GF-D8 (cell line): ENCODE data around the gene CMIP.

Experiments
- DNase-seq: peaks from one replicate; lab custom pipeline; 2025; lab: John Stamatoyannopoulos, UW

Gene CMIP

DNA sequence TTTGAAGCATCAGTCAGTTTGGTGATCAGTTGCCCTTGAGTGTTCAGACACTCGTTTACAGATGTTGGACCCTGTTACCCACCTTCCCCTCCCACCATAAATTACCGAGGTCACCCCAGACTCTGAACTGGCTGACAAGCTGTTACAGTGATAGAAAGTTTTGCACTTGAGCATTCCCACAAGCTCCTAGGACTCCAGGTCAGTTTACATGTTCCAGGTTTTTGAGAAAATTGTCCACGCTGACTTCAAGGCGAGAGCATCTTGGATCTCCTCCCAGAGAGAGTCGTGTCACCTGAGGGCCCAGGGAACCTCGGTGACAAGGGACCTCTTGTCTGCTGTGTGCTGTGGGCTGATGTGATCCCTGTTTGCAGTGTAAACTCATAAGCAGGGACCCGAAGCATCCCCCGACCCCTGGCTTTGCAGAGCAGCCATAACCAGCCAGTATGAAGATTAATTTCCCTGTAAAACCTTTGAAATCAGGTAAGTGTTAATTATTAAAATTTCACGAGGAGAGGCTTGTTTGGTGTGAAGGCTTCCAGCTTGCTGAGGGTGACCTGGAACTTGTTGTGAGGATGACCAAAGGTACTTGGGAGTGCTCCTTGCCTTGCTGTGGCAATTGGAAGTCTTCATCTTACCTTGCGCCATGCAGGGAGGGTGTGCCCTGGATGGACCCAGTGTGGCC, 91.2 kb downstream of the CMIP start:
- no peak for DNase-seq

DNA sequence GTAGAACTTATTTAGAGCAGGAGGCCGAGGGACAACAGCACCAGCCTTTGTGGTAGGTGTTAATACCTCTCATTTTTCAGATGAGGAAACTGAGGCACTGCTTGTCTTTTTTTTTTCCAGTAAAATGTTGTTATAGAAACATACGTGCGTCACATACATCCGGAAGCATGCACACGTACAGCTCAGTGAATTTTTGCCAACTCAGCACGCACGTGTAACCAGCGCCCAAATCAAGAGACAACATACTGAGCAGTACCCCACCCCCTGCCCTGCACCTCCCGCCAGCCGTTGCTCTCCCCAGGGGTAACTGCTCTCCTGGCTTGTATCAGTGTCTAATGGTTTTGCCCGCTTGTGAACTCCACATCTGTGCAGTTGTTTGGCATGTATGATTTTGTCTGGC, 92.0 kb downstream of the CMIP start:
- DNase-seq: no peak

DNA sequence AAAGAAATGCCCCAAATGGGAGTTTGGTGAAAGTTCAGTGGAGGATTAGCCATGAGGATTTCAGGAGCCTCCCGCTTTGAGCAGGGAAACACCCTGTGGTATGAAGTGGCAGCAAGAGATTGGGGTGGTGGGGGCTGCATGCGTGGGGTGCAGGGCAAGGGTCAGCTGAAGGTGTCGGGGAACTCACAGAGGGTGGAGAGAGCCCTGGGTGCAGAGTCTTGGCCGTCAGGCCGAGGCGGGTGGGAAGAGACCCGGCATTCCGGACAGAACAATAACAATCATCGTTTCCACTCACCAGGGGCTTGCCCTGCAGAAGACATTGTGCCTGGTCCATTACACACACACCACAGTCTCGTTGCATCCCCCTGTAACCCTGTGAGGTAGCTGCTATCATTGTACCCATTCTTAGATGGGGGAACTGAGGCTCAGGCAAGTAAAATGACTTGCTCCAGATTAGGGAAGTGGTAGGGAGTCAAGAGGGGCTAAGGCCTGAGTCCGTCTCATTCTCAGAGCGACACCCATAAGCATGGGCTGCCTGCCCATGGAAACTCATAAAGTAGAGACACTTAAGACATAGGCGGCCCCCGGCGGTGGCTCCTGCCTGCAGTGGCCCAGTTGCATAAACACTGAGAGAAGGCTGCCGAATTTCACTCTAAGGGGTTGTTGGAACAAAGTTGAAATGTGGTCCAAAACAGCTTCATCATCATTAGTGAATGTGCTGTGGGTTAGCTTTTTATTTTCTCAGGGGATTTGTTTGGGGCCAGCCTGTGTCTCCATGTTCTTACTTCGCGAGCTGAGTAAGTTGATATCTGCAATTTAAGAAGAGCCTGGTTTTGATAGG, 93.3 kb downstream of the CMIP start:
- DNase-seq: no peak

DNA sequence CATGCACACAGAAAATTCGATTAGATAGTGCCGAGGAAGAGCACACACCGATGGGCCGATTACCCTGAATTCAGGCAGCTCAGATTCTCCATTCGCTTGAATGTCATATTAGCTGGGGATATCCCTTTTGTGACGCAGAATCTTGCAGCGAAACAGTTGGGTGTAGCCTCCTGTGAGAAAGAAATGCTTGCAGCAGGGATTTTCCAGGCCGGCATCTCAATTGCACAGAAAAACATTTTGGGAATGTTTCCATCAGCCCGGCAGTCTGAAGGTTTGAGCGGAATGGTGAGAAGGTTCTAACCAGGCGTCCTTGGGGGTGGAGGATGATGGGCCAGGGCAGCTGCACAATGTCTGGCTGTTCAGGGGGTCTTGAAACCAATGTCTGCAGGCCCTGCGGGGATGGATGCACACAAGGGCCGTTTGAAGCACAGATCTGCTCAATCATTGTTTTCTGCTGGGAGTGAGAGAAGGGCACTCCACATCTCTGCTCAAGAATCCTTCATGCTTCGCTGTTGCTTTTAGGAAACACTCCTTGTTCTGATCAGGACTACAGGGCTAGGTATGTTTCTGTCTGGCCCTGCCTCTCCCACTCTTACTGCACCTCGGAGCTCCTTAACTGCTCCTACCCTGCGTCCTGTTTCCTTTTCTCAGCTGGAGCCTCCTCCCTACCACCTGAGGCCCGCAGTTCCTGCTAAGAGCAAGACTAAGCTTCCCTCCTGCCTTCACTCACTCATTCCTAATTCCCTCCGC, 94.6 kb downstream of the CMIP start:
- no peak for DNase-seq

DNA sequence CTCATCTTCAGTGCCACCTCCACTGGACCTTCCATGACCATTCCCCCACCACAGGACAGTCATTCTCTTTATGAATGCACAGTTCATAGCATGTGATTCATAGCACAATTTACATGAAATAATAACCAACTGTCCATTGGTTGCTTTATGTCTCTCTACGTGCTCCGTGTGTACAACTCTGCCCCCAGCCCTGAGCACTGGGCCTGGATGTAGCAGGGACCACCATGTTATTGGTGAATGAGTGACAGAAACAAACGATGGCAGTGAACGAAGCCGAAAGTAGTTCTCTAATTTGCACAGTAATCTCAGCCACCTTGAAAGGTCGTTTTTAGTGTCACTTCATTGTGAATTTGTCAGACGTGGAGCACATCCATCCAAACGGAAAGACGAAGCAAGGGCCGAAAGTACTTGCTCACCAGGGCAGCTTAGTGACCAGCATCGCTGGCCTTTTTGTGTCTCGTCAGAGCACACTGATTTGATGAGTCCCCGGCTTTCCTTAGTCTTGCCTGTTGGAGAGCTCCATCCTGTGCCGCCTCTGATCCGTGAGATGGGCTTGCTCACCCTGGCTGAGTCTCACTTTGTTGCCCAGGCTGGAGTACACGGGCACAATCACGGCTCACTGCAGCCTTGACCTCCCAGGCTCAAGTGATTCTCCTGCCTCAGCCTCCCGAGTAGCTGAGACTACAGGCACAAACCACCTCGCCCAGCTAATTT, 95.3 kb downstream of the CMIP start:
- no peak for DNase-seq

DNA sequence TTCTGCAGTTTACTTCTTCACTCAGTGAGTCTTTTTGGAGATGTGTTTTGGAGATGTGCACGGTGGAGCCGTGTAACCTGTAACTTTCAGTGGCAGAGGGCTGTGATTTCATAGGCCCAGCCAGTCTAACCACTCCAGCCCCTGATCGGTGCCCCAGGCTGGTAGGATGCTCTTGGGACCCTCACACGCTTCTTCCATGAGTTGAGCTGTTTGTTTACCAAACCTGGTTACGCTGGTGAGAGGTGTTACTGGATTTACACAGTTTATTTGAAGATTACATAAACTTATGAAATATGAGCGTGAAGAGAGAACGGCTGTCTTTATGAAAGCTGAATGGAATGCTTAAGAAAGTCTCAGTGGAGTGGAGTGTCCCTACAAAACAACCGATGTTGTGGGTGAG, 96.7 kb downstream of the CMIP start:
- no peak for DNase-seq

DNA sequence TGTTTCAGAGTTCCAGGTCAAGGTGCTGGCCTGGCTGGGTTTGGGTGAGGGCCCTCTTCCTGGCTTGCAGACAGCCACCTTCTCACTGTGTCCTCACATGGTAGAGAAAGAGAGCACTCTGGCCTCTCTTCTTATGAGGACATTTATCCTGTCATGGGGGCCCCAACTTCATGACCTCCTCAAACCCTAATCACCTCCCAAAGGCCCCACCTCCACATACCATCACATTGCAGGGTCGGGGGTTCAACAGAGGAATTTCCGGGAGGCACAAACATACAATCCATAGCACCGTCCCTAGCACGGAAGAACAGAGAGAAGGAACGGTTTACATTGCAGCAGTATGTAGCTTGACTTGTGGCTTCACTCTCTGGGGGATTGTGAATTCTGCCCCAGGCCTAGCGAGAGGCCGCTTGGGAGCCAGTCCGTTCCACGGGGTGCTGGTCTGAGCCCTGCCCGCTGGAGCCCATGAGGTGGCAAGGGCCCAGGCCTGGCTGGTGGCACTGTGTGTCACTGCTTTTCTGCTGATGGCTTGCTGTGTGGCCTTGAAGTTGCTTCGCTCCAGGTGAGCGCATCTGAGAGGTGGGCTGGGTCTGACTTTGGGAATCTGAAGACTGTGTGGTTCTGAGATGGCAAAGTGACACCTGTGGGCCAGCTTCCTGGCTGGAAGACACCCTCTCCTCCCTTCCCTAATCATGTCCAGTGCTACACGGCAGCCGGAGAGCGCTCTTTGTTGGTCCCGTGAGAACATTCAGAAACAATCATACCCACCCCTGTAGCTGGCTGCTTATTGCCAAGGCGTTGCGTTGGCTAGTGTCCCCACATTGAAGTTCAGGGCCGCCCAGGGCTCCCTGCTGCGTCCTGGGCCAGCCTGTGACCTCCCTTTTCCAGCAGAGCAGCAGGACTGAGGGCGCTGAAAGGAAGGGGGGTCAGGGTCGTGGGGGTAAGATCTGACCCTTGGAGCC, 98.3 kb downstream of the CMIP start:
- DNase-seq: no peak

DNA sequence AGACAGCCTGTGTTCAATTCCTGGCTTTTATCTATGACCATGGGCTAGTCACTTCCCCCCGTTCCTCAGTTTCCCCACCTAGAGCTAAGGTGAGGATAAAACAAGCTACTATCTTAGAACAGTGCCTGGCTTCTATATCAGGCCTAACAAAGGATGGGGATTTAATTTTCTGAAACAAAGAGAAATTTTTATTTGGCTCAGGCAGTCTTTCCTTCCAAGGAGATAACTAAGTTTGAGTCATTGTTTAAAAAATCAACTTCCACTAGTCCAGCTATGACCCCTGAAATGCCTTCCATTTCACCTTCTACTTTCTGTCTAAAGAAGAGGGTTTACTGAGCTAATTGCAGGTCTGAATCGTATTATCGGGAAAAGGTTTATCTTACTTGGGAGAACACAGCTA, 99.0 kb downstream of the CMIP start:
- DNase-seq: no peak

DNA sequence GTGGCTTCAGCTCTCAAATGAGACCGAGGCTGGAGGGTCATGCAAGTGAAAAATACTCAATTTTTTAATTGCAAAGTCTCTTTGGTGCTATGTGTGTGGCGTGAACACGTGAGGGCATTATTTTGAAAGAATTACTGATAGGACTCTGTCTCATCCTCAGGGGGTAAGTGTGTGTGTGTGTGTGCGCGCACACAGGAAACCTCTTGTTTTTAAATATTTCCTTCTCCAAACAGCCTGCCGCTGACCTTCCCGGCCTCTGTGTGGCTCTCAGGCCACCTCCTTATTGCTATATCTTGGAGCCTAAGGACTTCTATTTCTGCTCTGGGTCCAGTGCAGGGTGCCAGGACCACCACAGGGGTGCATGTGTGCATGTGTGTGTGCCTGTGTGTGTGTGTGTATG, 99.7 kb downstream of the CMIP start:
- peak; percentile 78 for DNase-seq

DNA sequence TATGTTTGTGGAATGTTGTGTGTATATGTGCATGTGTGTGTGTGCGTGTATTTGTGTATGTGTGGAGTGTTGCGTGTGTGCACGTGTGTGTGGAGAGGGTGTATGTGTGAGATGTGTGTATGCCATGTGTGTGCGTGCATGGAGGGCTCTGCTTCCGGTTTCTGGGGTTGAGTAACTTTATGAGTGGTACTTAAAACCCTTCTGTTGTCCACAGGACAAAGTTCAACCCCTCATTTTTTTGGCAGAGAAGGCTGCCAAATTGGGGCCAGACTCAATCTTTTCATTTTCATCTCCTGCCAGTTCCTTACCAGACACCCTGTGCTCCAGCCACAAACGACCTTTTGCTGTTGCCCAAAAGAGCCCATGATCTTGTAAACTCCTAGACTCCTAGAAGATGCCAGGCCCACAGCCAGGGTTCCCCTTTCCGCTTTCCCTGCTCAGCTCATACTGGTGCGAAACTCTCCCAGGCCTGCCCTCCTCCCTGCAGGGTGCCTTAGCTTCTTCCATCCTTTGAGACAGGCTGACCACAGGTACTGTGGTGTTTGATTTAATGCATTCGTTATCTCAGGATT, 100.2 kb downstream of the CMIP start:
- peak; percentile 71 for DNase-seq

DNA sequence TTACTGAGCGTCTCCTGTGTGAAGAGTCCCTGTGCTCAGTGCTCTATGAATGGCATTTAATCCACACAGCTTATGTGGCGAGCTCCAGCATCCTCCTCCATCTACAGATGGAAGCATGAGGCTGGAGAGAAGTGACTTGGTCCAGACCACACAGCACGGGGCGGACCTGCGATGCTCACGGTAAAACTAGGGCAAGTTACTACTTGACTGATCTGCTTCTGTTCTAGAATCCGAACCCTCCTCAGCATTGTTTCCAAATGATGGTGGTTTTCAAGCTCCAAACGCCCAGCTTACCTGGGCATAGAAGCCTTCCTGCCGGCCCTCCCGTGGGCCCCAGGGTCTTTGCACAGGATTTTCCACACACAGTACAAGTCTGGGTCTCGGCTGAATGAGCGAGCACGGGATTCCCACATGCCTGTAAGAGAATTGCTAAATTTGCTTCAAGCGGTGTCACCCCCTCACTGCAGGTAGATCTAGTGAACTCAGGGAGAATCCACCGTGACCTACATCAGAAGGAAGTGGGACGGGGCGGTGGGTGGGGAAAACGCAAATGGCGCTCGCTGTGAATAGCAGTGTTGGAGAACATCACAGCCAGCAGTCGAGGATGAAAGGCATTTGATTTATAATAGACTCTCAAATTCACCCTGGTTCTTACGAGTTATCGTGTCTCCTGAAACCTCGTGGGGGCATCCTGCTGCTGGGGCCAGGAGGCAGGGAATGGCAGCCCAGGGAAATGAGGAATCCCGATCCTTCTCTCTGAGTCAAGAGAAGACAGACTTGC, 101.1 kb downstream of the CMIP start:
- no peak for DNase-seq

DNA sequence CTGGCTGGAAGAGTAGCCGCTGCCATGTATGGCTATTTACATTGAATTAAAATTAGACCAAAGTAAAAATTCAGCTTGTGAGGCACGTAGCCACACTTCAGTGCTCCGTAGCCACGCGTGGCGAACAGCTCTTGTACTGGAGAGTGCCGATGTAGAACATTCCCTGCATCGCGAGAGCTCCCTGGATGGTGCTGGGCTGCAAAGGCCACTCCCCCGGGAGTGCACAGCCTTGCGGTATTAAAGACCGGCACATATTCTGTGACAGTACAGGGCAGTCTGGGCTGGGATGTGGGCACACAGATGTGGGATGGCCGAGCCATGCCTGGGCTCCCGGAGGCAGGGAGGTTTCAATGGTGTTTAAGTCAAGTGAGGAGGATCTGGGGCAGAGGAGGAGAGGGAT, 102.2 kb downstream of the CMIP start:
- DNase-seq: no peak

DNA sequence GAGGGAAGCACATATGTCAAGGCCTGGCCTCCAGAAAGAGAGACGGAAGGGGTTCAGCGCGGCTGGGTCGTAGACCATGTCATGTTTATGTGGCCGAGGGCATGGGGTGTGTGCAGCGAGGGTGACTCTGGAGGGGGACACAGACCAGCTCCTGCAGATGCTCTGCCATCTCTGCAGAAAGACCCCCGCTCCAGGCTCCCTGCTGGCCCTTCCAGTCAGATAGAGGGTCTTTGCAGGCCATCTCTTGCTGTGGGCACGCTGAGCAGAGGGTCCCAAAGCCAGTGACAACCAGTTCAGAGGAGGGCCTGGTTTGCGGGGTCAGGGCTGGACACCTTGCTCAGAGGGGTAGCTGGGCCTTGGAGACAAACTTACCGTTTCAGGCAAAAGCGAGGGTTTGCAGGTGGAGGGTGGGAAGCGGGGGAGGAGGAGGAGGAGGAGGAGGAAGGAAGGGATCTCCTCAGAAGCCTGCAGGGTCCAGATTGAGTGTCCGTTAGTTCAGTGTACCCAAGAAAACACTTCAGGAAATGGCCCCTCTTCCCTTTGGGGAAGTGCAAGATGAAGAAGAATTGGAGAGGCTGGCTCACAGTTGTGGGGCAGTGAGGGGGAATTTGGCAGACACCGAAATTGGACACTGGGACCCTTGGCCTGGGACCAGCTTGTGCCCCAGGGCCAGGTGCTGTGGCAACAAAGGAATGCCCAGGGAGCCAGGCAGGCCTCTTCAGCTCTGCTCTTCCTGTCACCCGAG, 102.8 kb downstream of the CMIP start:
- DNase-seq: peak; percentile 44

DNA sequence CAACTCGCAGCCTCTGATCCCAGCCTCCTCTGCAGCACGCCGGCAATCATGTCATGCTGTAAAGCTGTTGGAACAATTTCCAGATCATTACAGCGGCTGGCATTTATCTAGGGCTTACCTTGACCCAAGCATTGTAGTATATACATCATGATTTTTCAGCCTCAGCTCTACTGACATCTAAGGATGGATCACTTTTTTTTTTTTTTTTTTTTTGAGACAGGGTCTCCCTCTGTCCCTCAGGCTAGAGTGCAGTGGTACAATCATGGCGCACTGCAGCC, 103.3 kb downstream of the CMIP start:
- DNase-seq: no peak

DNA sequence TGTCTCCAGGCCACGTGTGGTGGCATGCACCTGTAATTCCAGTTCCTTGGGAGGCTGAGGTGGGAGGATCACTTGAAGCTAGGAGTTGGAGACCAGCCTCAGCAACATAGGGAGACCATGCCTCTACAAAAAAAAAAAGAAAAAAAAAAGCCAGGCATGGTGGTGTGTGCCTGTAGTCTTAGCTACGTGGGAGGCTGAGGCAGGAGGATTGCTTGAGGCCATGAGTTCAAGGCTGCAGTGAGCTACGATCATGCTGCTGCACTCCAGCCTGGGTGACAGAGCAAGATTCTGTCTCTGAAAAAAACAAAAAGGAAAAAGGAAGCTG, 103.9 kb downstream of the CMIP start:
- no peak for DNase-seq

DNA sequence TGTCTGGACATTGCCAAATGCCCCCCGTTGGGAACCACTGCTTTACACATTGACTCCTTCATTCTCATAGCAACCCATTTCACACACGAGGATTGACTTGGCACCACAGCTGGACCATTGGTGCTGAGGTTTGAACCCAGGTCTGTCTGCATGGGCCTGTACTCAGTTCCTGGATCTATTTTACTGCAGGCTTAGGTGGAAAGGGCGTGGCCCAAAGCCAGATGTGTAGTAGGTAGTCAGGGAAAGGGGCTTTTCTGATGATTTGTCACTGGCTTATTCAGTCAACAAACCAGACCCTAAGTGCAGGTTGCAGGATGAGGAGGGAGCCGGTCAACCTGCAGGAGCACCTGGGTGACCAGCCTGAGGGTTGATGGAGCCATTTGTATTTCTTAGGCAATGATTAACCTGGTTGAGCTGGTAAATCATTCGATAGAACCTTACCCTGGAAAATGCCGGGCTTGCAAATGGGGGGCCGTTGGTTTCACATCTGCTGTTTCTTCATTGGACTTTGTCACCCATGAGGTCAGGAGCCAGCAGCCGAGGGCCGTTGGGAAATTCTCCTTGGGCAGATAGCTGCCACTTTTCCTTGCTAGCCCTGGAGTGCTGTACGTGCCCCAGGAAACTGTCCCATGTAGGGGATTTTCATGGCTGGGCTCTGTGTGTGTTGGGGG, 104.4 kb downstream of the CMIP start:
- DNase-seq: peak; percentile 27

DNA sequence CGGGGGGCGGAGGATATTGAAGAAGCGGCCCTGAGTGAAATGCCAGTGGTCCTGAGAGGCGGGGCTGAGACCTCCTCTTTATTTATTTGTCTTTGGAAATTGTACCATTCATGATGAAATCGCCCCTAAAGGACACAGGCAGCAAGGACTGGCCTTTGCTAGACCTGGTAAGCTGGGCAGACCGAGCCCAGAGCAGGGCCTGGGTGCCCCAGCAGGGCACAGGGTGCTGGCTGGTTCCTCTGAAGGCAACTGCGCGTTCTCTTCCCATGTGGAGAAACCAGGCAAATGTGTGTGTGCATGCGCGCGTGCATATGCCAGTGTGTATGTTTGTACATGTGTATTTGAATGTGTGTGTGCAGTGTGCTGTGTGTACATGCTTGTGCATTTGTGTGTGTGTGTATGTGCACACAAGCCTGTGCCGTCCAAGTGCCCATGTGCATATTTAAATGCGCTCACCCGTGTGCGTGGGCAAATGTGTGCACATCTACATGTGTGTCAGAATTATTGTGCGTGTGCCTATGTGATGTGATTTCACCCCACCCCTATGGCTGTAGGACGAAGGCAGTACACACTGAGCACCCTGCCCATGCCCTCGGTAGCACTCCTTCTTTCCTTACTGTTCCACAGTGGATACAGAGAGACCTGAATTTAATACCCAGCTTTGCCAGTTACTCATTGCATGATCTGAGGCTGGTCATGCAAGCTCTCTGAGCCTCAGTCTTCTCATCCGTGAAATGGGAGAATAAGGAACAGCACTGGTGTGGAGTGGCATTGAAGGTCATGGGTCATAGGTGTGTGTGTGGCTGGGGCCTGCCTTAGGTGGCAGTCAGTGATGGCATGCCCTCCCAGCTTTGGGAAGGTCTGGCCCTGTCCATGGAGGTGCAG, 105.2 kb downstream of the CMIP start:
- DNase-seq: no peak

DNA sequence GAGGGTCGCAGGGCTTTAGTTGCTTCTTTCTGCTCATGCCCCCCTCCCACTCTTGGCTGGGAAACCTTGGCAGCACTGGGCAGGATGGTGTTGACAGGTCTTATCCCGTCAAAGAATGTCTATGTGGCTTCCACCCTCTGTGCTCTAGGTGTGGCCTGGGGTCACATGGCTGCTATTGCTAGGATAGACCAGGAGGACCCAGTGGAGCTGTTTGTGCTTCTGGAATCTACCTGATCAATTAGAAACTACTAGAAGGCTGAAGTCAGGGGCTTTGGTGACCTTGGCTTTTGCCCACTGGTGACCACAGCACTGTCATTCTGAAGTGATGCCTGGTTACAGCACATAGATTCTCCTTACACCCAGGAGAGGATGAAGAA, 105.8 kb downstream of the CMIP start:
- no peak for DNase-seq
